Germinal center (tissue), 1 donor: Measurements from ENCODE around the gene TLCD2.
"Not testable (repeated sequence)": the region's sequence is repeated elsewhere in the genome, so short reads cannot be mapped to it uniquely, and the experiment has no call there.

Experiments
- DNase-seq: peaks from one replicate; pipeline ENCODE4 v3.0.0; 2012; ENCODE audit warnings: mixed read lengths, low spot score

The TLCD2 gene

GRCh38 chr17:1686086-1686485 lies 24.1 kb downstream of the TLCD2 start:
- DNase-seq: no peak

GRCh38 chr17:1684378-1685189 lies 25.6 kb downstream of the TLCD2 start, which contains the start of gene PRPF8:
Gene PRPF8, minus strand, starts transcription at chr17:1684867. Its CDS starts 296 bp downstream, at chr17:1684571.
- peak; percentile 99 for DNase-seq

GRCh38 chr17:1683459-1683858 lies 26.7 kb downstream of the TLCD2 start:
- DNase-seq: no peak

DNA sequence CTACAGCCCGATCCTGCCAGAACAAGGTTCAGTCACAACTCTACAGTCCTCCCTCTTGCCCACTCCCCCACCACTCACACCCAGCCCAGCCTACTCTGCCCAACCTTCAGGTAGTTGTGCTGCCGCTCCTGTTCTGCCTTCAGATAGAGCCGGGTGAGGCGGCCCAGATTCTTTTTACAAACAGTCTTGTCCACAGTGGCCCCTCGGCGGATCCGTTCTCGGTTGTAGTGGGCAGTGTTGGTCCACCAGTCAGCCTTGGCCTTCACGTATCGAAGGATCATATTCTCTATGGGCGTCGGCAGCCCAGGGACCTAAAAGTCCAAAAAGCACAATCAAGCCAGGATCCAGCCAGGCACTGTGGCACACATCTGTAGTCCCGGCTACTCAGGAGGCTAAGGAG lies 33.8 kb downstream of the TLCD2 start:
- no peak for DNase-seq

DNA sequence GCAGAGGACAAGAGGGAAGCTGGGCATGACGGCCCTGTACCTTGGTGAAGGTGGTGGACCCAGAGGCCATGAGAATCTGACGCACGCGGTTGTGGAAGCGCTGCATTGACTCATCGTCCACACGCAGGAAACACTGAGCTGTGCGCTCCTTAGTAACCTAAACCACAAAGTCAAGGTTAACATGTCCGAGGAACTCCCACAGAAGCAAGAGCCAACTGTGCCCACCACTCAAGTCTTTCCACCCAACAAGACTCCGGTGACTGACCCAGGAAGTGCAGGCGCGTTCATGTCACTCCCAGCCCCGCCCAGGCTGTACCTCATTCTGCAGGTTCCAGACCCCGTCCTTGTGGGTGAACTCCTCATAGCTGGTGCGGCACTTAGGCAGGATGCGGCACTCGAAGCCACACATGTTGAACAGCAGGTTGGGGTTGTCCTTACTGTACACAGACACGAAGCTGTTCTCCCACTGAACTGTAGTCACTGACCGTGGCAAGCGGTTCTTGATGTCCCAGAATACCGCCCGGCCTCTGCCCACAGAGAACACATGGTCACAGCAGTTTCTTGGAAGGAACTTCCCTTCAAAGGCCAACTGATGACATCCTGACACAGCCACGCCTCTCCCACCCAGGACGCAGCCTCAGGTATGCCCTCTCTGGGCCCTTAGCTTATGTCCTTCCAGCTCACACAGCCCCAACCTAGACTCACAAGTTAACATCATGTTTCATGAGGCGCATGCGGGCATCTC lies 37.0 kb downstream of the TLCD2 start:
- no peak for DNase-seq

- not testable (repeated sequence) for DNase-seq
Observed at GRCh38 chr17:1663934-1664333, 46.2 kb downstream of the TLCD2 start.

DNA sequence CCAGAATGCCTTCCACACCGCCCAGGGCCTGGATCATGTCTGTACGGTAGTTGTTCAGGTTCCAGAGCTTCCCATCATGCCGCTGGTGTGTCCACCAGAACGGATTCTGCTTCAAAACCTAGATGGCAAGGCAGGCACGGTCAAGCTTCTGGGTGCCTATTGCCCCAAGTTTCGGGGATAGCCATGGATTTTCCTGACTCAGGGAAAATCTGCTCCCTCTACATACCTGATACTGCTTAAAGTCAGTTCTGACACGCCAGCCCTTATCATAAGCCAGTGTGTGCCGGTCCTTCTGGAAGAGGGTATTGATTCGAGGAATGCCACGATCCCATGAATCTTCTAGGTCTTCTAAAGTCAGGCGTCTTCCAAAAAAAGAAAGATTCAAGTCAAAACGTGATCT lies 49.1 kb downstream of the TLCD2 start:
- DNase-seq: no peak

DNA sequence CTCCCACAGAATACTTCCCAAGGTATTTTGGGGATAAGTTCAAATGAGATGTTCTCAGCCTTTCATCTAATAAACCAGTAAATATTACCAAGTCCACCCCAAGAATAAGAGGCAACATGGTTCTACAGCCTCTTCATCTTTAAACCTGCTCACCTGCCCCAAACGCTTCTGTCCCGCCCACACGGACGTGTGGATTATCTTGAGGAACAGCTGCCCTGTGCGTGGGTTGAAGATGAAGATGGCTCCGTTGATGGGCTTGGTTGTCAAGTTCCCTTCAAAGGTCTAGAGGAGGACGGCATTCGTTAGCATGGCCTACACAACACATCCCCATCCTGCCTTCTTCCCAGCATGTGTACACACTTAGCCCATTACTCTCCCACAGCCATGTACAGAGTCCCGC lies 52.1 kb downstream of the TLCD2 start:
- no peak for DNase-seq

GRCh38 chr17:1653735-1654134 lies 56.4 kb downstream of the TLCD2 start:
- DNase-seq: no peak

DNA sequence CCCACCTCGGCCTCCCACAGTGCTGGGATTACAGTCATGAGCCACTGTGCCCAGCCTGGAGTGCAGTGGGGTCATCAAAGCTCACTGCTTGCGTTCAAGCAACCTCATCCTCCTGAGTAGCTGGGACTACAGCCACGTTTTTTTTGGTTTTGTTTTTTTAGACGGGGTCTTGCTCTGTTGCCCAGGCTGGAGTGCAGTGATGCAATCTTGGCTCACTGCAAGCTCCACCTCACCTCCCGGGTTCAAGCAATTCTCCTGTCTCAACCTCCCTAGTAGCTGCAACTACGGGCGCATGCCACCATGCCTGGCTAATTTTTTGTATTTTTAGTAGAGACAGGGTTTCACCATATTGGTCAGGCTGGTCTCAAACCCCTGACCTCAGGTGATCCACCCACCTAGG lies 57.4 kb downstream of the TLCD2 start:
- DNase-seq: not testable (repeated sequence)
